Measurements from ENCODE around the gene FAT4.

GRCh38 chr4:125352521-125352920, 37.8 kb downstream of the FAT4 start:
- TF ChIP-seq CTCF (IDR thresholded peaks at IDR 0.05; ENCODE audit: low read depth, low read length): no peak
- TF ChIP-seq EZH2phosphoT487 (IDR thresholded peaks at IDR 0.05; ENCODE audit: low read depth): no peak
